H1 (cell line): ENCODE measurements around the gene CELA2A. TPM values are rescaled to one million over a fixed set of nuclear protein-coding genes. Genes with fewer than 3 reads are reported as not detected.

ENCODE experiments used
- CTCF ChIA-PET: fragments of 300-600 bp; sonication (Branson Sonifier 250); formaldehyde crosslinking; loops from one replicate; lab custom pipeline; 2021; ENCODE audit not compliant: partially characterized antibody; lab: Charles Lee
- POLR2A ChIA-PET: fragments of 300-600 bp; sonication (Branson Sonifier 250); formaldehyde crosslinking; loops from one replicate; lab custom pipeline; 2021; ENCODE audit warnings: inconsistent platforms; ENCODE audit not compliant: partially characterized antibody; lab: Charles Lee
- DNase-seq, 2 experiments: peaks; one replicate each; pipeline versions ENCODE4 v3.0.0 to v3.0.0-alpha.2; 2010 to 2022; ENCODE audit warnings: low spot score in 2 of 2, low read depth in 1 of 2, mixed read lengths in 1 of 2
- FAIRE-seq: peaks from 2 replicates; lab custom pipeline; 2011; peaks lifted over from hg19 to GRCh38; lab: Jason Lieb, UNC
- H2AFZ ChIP-seq: 2 replicates; pipeline ENCODE4 v1.8.1; 2012; ENCODE audit warnings: low read length, inconsistent platforms
- H2AK5ac ChIP-seq: 2 replicates; pipeline ENCODE4 v1.6.1; 2013; ENCODE audit warnings: low read depth, low read length
- H2BK120ac ChIP-seq: replicated peaks from 2 replicates; pipeline ENCODE3; 2013; ENCODE audit warnings: low read depth, low read length, inconsistent platforms
- H2BK12ac ChIP-seq: 2 replicates; pipeline ENCODE4 v1.6.1; 2013; ENCODE audit warnings: low read depth, low read length
- H2BK15ac ChIP-seq: 2 replicates; pipeline ENCODE4 v1.6.1; 2013; ENCODE audit warnings: low read length
- H2BK20ac ChIP-seq: 2 replicates; pipeline ENCODE4 v1.6.1; 2013; ENCODE audit warnings: low read length
- H2BK5ac ChIP-seq: 2 replicates; pipeline ENCODE4 v1.6.1; 2013; ENCODE audit warnings: low read depth, low read length
- H3K14ac ChIP-seq: 2 replicates; pipeline ENCODE4 v1.6.1; 2013; ENCODE audit warnings: inconsistent platforms; ENCODE audit not compliant: insufficient read length
- H3K18ac ChIP-seq: 2 replicates; pipeline ENCODE4 v1.6.1; 2013; ENCODE audit warnings: low read length; ENCODE audit errors: extremely low read depth
- H3K23ac ChIP-seq: 2 replicates; pipeline ENCODE4 v1.6.1; 2013; ENCODE audit warnings: inconsistent platforms; ENCODE audit not compliant: insufficient read length
- H3K23me2 ChIP-seq: 2 replicates; pipeline ENCODE4 v1.6.1; 2013; ENCODE audit warnings: low read depth, low read length
- H3K27ac ChIP-seq: 2 replicates; pipeline ENCODE4 v1.6.1; 2011; ENCODE audit warnings: low read depth, low read length, inconsistent platforms
- H3K27me3 ChIP-seq, 4 experiments: replicated peaks in 1 of 4; 1 replicate in 1 of 4; 2 replicates in 3 of 4; pipeline versions ENCODE4 v1.6.1 to v1.8.1; 2011 to 2013; ENCODE audit warnings: low read length in 3 of 4, mild to moderate bottlenecking in 3 of 4, inconsistent platforms in 2 of 4, mixed read lengths in 2 of 4, moderate library complexity in 1 of 4; ENCODE audit not compliant: control insufficient read depth in 3 of 4, insufficient read depth in 3 of 4; ENCODE audit errors: extremely low read depth in 1 of 4
- H3K36me3 ChIP-seq, 4 experiments: 2 replicates each; pipeline versions ENCODE4 v1.6.1 to v1.8.1; 2011 to 2013; ENCODE audit warnings: mild to moderate bottlenecking in 4 of 4, low read length in 3 of 4, moderate library complexity in 2 of 4, control low read depth in 1 of 4, inconsistent platforms in 1 of 4; ENCODE audit not compliant: insufficient read depth in 4 of 4, control insufficient read depth in 2 of 4
- H3K4ac ChIP-seq: replicated peaks from 2 replicates; pipeline ENCODE3; 2013; ENCODE audit warnings: low read length, low read depth, mixed read lengths, inconsistent platforms; ENCODE audit not compliant: insufficient read length
- H3K4me1 ChIP-seq, 4 experiments: replicated peaks in 1 of 4; 1 replicate in 1 of 4; 2 replicates in 3 of 4; pipeline versions ENCODE4 v1.6.1 to v1.8.1; 2011 to 2013; ENCODE audit warnings: low read length in 3 of 4, inconsistent platforms in 2 of 4, mixed read lengths in 1 of 4; ENCODE audit not compliant: insufficient read depth in 4 of 4, control insufficient read depth in 3 of 4
- H3K4me2 ChIP-seq, 2 experiments: 2 replicates each; pipeline versions ENCODE4 v1.6.1 to v1.8.1; 2011 to 2013; ENCODE audit warnings: low read depth in 2 of 2, low read length in 2 of 2, control low read depth in 1 of 2, inconsistent platforms in 1 of 2, mild to moderate bottlenecking in 1 of 2; ENCODE audit not compliant: insufficient read depth in 1 of 2
- H3K4me3 ChIP-seq, 4 experiments: fragments of 200-600, 300-600 bp in 1 of 4; sonication (generic), shearing (Covaris generic), sonication (Bioruptor Twin) in 1 of 4; 2 replicates each; pipeline versions ENCODE4 v1.5.1 to v1.8.1; 2011 to 2016; ENCODE audit warnings: low read length in 4 of 4, low read depth in 3 of 4, control low read depth in 2 of 4, inconsistent platforms in 2 of 4, mild to moderate bottlenecking in 2 of 4, mixed read lengths in 1 of 4, moderate library complexity in 1 of 4; ENCODE audit not compliant: insufficient read depth in 2 of 4; ENCODE audit errors: extremely low read depth in 1 of 4
- H3K56ac ChIP-seq: replicated peaks from 2 replicates; pipeline ENCODE3; 2013; ENCODE audit warnings: low read depth, mild to moderate bottlenecking, mixed read lengths, low read length, inconsistent platforms; ENCODE audit not compliant: insufficient read length
- H3K79me1 ChIP-seq: 2 replicates; pipeline ENCODE4 v1.6.1; 2013; ENCODE audit warnings: low read depth, low read length, control low read depth
- H3K79me2 ChIP-seq, 2 experiments: 2 replicates each; pipeline versions ENCODE4 v1.6.1 to v1.8.1; 2012 to 2013; ENCODE audit warnings: low read length in 2 of 2, mild to moderate bottlenecking in 2 of 2, inconsistent platforms in 1 of 2; ENCODE audit not compliant: insufficient read depth in 2 of 2, control insufficient read depth in 1 of 2
- H3K9ac ChIP-seq, 4 experiments: replicated peaks in 1 of 4; 1 replicate in 1 of 4; 2 replicates in 3 of 4; pipeline versions ENCODE4 v1.6.1 to v1.8.1; 2011 to 2013; ENCODE audit warnings: low read depth in 3 of 4, low read length in 3 of 4, control low read depth in 2 of 4, mild to moderate bottlenecking in 2 of 4, moderate library complexity in 2 of 4, inconsistent platforms in 1 of 4; ENCODE audit errors: extremely low read depth in 1 of 4
- H3K9me3 ChIP-seq, 2 experiments: 2 replicates each; pipeline versions ENCODE4 v1.6.1 to v1.8.1; 2012 to 2013; ENCODE audit warnings: mild to moderate bottlenecking in 2 of 2, moderate library complexity in 2 of 2, control low read depth in 1 of 2, inconsistent platforms in 1 of 2, low read depth in 1 of 2, low read length in 1 of 2, mixed read lengths in 1 of 2; ENCODE audit not compliant: insufficient read depth in 2 of 2
- H4K20me1 ChIP-seq, 2 experiments: replicated peaks in 1 of 2; 2 replicates each; pipeline versions ENCODE3 to v1.8.1; 2011 to 2013; ENCODE audit warnings: inconsistent platforms in 2 of 2, low read length in 2 of 2, mild to moderate bottlenecking in 1 of 2; ENCODE audit not compliant: insufficient read depth in 2 of 2, control insufficient read depth in 1 of 2
- H4K5ac ChIP-seq: 2 replicates; pipeline ENCODE4 v1.6.1; 2013; ENCODE audit warnings: low read length, low read depth, mixed read lengths, inconsistent platforms; ENCODE audit not compliant: insufficient read length
- H4K8ac ChIP-seq: 2 replicates; pipeline ENCODE4 v1.8.0; 2013; ENCODE audit warnings: mild to moderate bottlenecking, moderate library complexity, low read length, inconsistent platforms; ENCODE audit not compliant: insufficient read depth; ENCODE audit errors: extremely low read depth
- H4K91ac ChIP-seq: replicated peaks from 2 replicates; pipeline ENCODE3; 2013; ENCODE audit warnings: low read length, mixed read lengths, inconsistent platforms; ENCODE audit not compliant: insufficient read length
- CBX5 ChIP-seq: fragments of 300-800, 300-1000 bp; sonication (generic); IDR thresholded peaks from 2 replicates; pipeline ENCODE4 v1.7.1; 2016; ENCODE audit warnings: antibody characterized with exemption, low read length, low read depth
- CEBPB ChIP-seq: IDR thresholded peaks from 2 replicates; pipeline ENCODE4 v1.6.1; 2012; ENCODE audit warnings: low read depth, low read length
- JUN ChIP-seq: IDR thresholded peaks from 2 replicates; pipeline ENCODE4 v1.6.1; 2011; ENCODE audit warnings: low read depth, mild to moderate bottlenecking, improper control_type of control experiment, low read length
- WGBS, 2 experiments: shearing (Covaris generic) in 1 of 2; methylation state at CpG; one replicate each; pipeline versions ENCODE4 v1.1.6 to v1.1.7; 2013 to 2015; ENCODE audit warnings: low lambda C conversion rate in 2 of 2, mixed read lengths in 2 of 2, inconsistent platforms in 1 of 2, low coverage in 1 of 2, missing lambda C conversion rate in 1 of 2; ENCODE audit not compliant: insufficient replicate concordance in 2 of 2, insufficient coverage in 1 of 2, insufficient read length in 1 of 2; ENCODE audit errors: extremely low coverage in 1 of 2, missing lambda C conversion rate in 1 of 2; 5-methylcytosine and 5-hydroxymethylcytosine counted together
- polyA plus RNA-seq, 7 experiments: library from polyadenylated mRNA; depleted of rRNA in 3 of 7; stranded (reverse) in 5 of 7; unstranded in 2 of 7; fragments of >200 nt in 5 of 7; fragments of 200-250 nt in 2 of 7; gene quantifications; 1 replicate in 5 of 7; 2 replicates in 1 of 7; 4 replicates in 1 of 7; pipeline versions ENCODE4 v1.2.1 to v1.2.3, GENCODE V29; 2011 to 2013; ENCODE audit warnings: missing spikeins in 2 of 7, mixed read lengths in 2 of 7
- total RNA-seq: library from RNA; stranded (reverse); fragmentation: NEBNext Ultra II Directional; extraction: Animal tissue kit (Norgen Biotek cat#: 25700); gene quantifications from 2 replicates; pipeline ENCODE4 v1.2.1, GENCODE V29; 2021

The CELA2A gene
- total and polyA plus RNA-seq, 2 of the 8 experiments (the other 6 are each of a cell fraction or from before 2014, with no cell fraction given) = not detected

GRCh38 chr1:15510611-15511405 is 54.3 kb downstream of the CELA2A start:
- Histone ChIP-seq H2BK120ac (no peak overlapping the region), H4K8ac (peak overlapping the region; percentile 25; the same call in 1 of the 2 replicates), H3K79me1 (no peaks in the 10 kb centered on the region; the same call in 1 of the 2 replicates), H3K23ac (no peak overlapping the region), H4K91ac (no peak overlapping the region), H3K9me3 (no peaks in the 10 kb centered on the region), H3K56ac (no peak overlapping the region), H3K4me2 (no peak overlapping the region), H2BK12ac (peak overlapping the region; percentile 94; the same call in 1 of the 2 replicates), H2AK5ac (no peak overlapping the region), H3K14ac (no peak overlapping the region), H3K27me3 (no peaks in the 10 kb centered on the region), H2BK5ac (no peak overlapping the region), H4K20me1 (no peaks in the 10 kb centered on the region), H2AFZ (no peak overlapping the region), H3K9ac (no peak overlapping the region), H2BK20ac (peak overlapping the region; percentile 86; the same call in 1 of the 2 replicates), H3K4me1 (peaks cover 13 to 31% (median 23%) of the 10 kb centered on the region in 4 experiments), H3K36me3 (peaks cover 0 to 3% (median 1%) of the 10 kb centered on the region in 4 experiments; a peak in 3 of 8 replicates), H3K4ac (no peak overlapping the region), H3K23me2 (no peaks in the 10 kb centered on the region), H3K18ac (peak overlapping the region; percentile 24; the same call in 1 of the 2 replicates), H3K27ac (no peak overlapping the region), H2BK15ac (0 out of 2 replicates have a peak overlapping the region, but pooled peaks have one; percentile 83), H3K79me2 (peaks cover 0 to 15% of the 10 kb centered on the region in 2 experiments; a peak in 2 of 4 replicates), H4K5ac (no peak overlapping the region), H3K4me3 (no peak overlapping the region)
- 95% methylated on average over 8 of the region's 8 CpGs; no CpG with 5 or more reads in 1 of the 2 experiments for WGBS, 2 experiments
- DNase-seq (no peak), FAIRE-seq (no peak)
- POLR2A ChIA-PET = no interaction called here
- CTCF ChIA-PET = interaction anchor here (0.9 to 1.0 kb wide), 2 partner anchors 9 to 11 kb away, joined by 3 read pairs; no protein-coding TSS in a partner anchor
- no peak for TF ChIP-seq CBX5
- TF ChIP-seq JUN = no peak
- TF ChIP-seq CEBPB = no peak
